MCF 10A (cell line): Measurements from ENCODE around the gene ABL2. TPM values are rescaled to one million over a fixed set of nuclear protein-coding genes. Genes with fewer than 3 reads are reported as not detected.
"Not testable (repeated sequence)": the region's sequence is repeated elsewhere in the genome, so short reads cannot be mapped to it uniquely, and the experiment has no call there.

Experiments
- BruUV-seq: library from RNA; stranded (reverse); fragments of 400-500 nt; replicated peaks from 2 replicates; lab custom pipeline; 2021; lab: Mats Ljungman, UMichigan
- CTCF ChIA-PET: fragments of 300-600 bp; sonication (Branson Sonifier 250); formaldehyde crosslinking; extraction: SDS; loops from one replicate; lab custom pipeline; 2021; ENCODE audit warnings: antibody characterized with exemption, inconsistent platforms; lab: Yijun Ruan, JAX
- POLR2A ChIA-PET: fragments of 300-600, 350-650 bp; sonication (Branson Sonifier 250); formaldehyde crosslinking; extraction: SDS; loops from one replicate; lab custom pipeline; 2020; ENCODE audit warnings: antibody characterized with exemption, inconsistent platforms; lab: Yijun Ruan, JAX
- DNase-seq: peaks from one replicate; pipeline ENCODE4 v3.0.0-alpha.2; 2018; ENCODE audit not compliant: unreplicated experiment
- H3K27ac Mint-ChIP-seq: one replicate; pipeline ENCODE4 v1.8.0; 2022; ENCODE audit warnings: mild to moderate bottlenecking, low read depth, mixed read lengths; ENCODE audit not compliant: unreplicated experiment
- H3K27me3 Mint-ChIP-seq: one replicate; pipeline ENCODE4 v1.8.0; 2022; ENCODE audit warnings: mixed read lengths; ENCODE audit not compliant: insufficient read depth, unreplicated experiment
- H3K36me3 Mint-ChIP-seq: one replicate; pipeline ENCODE4 v1.8.0; 2022; ENCODE audit warnings: mild to moderate bottlenecking, moderate library complexity, mixed read lengths; ENCODE audit not compliant: insufficient read depth, unreplicated experiment
- H3K4me1 Mint-ChIP-seq: one replicate; pipeline ENCODE4 v1.8.0; 2022; ENCODE audit warnings: mixed read lengths; ENCODE audit not compliant: insufficient read depth, unreplicated experiment
- H3K4me3 Mint-ChIP-seq: one replicate; pipeline ENCODE4 v1.8.0; 2022; ENCODE audit warnings: mild to moderate bottlenecking, moderate library complexity, mixed read lengths; ENCODE audit not compliant: unreplicated experiment
- H3K9me3 Mint-ChIP-seq: one replicate; pipeline ENCODE4 v1.8.0; 2022; ENCODE audit warnings: mixed read lengths; ENCODE audit not compliant: unreplicated experiment
- CTCF ChIP-seq: fragments of 200-600 bp; IDR thresholded peaks from one replicate; pipeline ENCODE4 v1.8.0; 2022; ENCODE audit warnings: antibody characterized with exemption, mild to moderate bottlenecking; ENCODE audit not compliant: unreplicated experiment
- intact Hi-C: fragments of 100-400 bp; cut with micrococcal nuclease; formaldehyde crosslinking; loops from 2 replicates; pipeline ENCODE4 v1.14.1; 2022
- total RNA-seq: library from RNA; stranded (reverse); gene quantifications from 2 replicates; pipeline ENCODE4 v1.2.3, GENCODE V29; 2022

Gene ABL2
- total RNA-seq, 1 experiment from 2014 or later: 109 TPM

DNA sequence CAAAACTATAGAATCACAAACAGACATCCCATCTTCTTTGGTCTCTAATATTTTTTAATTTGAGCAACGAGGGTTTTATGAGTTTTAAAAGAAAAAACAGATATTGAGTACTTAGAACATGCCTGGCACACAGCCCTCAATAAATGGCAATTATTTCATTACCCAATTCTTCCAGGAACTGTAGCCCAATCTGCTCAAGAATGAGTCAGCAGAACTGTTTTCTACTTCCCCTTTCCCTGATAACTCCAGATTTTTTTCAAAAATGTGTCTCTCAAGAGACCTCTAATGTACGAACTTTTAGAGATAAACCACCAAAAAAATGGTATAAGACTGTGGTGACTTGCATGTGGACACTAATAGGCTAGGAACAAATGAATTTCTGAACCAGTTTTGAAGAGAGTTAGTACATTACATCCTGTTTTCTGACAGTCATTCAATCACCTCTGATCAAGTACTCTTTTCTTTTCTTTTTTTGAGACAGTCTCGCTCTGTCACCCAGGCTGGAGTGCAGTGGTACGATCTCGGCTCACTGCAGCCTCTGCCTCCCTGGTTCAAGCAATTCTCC, 11.5 kb downstream of the ABL2 start:
- no TSS peak for BruUV-seq
- Mint-ChIP-seq H3K27ac (peak overlapping the region; percentile 93), H3K4me1 (peaks cover 19% of the 10 kb centered on the region), H3K4me3 (no peak overlapping the region), H3K27me3 (no peaks in the 10 kb centered on the region), H3K9me3 (no peaks in the 10 kb centered on the region), H3K36me3 (peaks cover 30% of the 10 kb centered on the region)
- DNase-seq: peak; percentile 56
- ChIA-PET CTCF (interaction anchor here (0.6 to 1.0 kb wide), 5 partner anchors 13 to 98 kb away, joined by 3 to 5 read pairs (median 3); no protein-coding TSS in a partner anchor), POLR2A (interaction anchor here (1.2 to 2.6 kb wide), 3 partner anchors 10 to 12 kb away, joined by 3 to 9 read pairs (median 6); partner anchors contain the start of gene ABL2)
- intact Hi-C loops: no loop called here
- TF ChIP-seq CTCF: no peak

DNA sequence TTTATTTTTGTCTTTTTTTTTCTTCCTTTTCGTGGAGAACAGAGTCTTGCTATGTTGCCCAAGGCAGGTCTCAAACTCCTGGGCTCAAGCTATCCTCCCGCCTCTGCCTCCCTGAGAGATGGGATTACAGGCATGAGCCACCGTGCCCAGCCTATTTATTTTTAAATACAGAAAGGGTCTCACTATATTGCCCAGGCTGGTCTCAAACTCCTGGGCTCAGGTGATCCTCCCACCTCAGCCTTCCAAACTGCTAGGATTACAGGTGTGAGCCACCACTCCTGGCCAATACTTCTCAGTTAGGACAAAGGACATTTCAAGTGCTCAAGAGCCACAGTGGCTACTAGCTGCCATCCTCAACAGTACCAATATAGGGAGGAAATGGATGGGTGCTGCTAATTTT, 16.2 kb downstream of the ABL2 start:
- DNase-seq, H3K27me3 Mint-ChIP-seq, intact Hi-C loops, H3K4me3 Mint-ChIP-seq, BruUV-seq, H3K9me3 Mint-ChIP-seq, POLR2A ChIA-PET, H3K27ac Mint-ChIP-seq: not testable (repeated sequence)
- CTCF ChIA-PET: interaction anchor here (0.9 to 1.4 kb wide), 2 partner anchors 20 to 439 kb away, joined by 3 to 5 read pairs; no protein-coding TSS in a partner anchor
- H3K4me1 Mint-ChIP-seq: peaks cover 21% of the 10 kb centered on the region
- peaks cover 11% of the 10 kb centered on the region for H3K36me3 Mint-ChIP-seq

- no peak for DNase-seq
- Mint-ChIP-seq H3K36me3 (no peaks in the 10 kb centered on the region), H3K4me3 (no peak overlapping the region), H3K27me3 (no peaks in the 10 kb centered on the region), H3K9me3 (no peaks in the 10 kb centered on the region), H3K27ac (no peak overlapping the region), H3K4me1 (peaks cover 16% of the 10 kb centered on the region)
- TF ChIP-seq CTCF: no peak
- no TSS peak for BruUV-seq
- intact Hi-C loops: no loop called here
- CTCF ChIA-PET: interaction anchor here (0.7 to 3.6 kb wide), 9 partner anchors 15 to 899 kb away, joined by 3 to 17 read pairs (median 3); no protein-coding TSS in a partner anchor
- POLR2A ChIA-PET: interaction anchor here (0.6 to 1.5 kb wide), 7 partner anchors 10 to 126 kb away, joined by 3 read pairs; partner anchors contain the start of gene SOAT1
Measured at GRCh38 chr1:179208681-179209477, 20.6 kb downstream of the ABL2 start.

- ChIA-PET CTCF (interaction anchor here (0.5 to 2.5 kb wide), 13 partner anchors 9 to 664 kb away, joined by 3 to 10 read pairs (median 4); no protein-coding TSS in a partner anchor), POLR2A (interaction anchor here (0.7 to 1.5 kb wide), 4 partner anchors 9 to 116 kb away, joined by 3 to 10 read pairs (median 4); no protein-coding TSS in a partner anchor)
- no TSS peak for BruUV-seq
- Mint-ChIP-seq H3K9me3 (no peaks in the 10 kb centered on the region), H3K36me3 (no peaks in the 10 kb centered on the region), H3K4me3 (no peak overlapping the region), H3K27ac (no peak overlapping the region), H3K4me1 (peaks cover 16% of the 10 kb centered on the region), H3K27me3 (no peaks in the 10 kb centered on the region)
- no peak for DNase-seq
- intact Hi-C loops: no loop called here
- TF ChIP-seq CTCF: no peak
Measured at GRCh38 chr1:179206812-179207211, 22.7 kb downstream of the ABL2 start.
